Measurements from ENCODE around the gene RAB44.

DNA sequence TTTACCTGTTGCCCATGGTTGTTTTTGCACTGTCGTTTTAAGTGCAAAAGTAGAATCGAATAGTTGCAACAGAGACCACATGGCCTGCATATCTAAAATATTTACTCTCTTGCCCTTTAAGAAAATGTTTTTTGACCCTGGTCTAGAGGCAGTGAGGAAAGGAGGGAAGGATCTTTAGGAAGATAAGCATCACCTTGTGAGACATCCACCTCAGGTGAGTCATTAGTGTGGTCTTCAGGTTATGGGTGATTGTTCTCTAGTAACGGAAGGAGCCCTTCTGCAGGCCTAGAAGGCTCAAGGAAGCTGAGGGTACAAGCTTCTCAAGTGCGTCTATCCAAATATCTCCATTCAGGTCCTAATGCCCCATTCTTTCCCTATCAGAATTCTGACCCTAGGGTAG, 6.6 kb upstream of the RAB44 start:
- TF ChIP-seq, protein P1, sequence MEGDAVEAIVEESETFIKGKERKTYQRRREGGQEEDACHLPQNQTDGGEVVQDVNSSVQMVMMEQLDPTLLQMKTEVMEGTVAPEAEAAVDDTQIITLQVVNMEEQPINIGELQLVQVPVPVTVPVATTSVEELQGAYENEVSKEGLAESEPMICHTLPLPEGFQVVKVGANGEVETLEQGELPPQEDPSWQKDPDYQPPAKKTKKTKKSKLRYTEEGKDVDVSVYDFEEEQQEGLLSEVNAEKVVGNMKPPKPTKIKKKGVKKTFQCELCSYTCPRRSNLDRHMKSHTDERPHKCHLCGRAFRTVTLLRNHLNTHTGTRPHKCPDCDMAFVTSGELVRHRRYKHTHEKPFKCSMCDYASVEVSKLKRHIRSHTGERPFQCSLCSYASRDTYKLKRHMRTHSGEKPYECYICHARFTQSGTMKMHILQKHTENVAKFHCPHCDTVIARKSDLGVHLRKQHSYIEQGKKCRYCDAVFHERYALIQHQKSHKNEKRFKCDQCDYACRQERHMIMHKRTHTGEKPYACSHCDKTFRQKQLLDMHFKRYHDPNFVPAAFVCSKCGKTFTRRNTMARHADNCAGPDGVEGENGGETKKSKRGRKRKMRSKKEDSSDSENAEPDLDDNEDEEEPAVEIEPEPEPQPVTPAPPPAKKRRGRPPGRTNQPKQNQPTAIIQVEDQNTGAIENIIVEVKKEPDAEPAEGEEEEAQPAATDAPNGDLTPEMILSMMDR (IDR thresholded peaks at IDR 0.05) = no peak
- no peak for TF ChIP-seq PRRX2 (CRISPR knock-in tag; IDR thresholded peaks at IDR 0.05)

Data from WTC11 (cell line).